GM10248 (cell line): ENCODE measurements around the gene DNAJC6.

ENCODE experiments used
- CTCF ChIA-PET: fragments of 300-600 bp; sonication (Branson Sonifier 250); formaldehyde crosslinking; extraction: SDS; loops from one replicate; lab custom pipeline; 2021; ENCODE audit warnings: antibody characterized with exemption; lab: Yijun Ruan, JAX
- POLR2A ChIA-PET: fragments of 350-650 bp; sonication (Branson Sonifier 250); formaldehyde crosslinking; extraction: SDS; loops from one replicate; lab custom pipeline; 2020; ENCODE audit warnings: antibody characterized with exemption; lab: Yijun Ruan, JAX
- DNase-seq: peaks from one replicate; pipeline ENCODE4 v3.0.0; 2012; ENCODE audit errors: extremely low spot score
- CTCF ChIP-seq: IDR thresholded peaks from 2 replicates; pipeline ENCODE4 v1.5.1; 2012; ENCODE audit warnings: mild to moderate bottlenecking, low read depth; ENCODE audit errors: extremely low read depth, missing control alignments, control extremely low read depth

Gene DNAJC6

GRCh38 chr1:65330021-65330420 lies 20.7 kb downstream of the DNAJC6 start:
- CTCF ChIA-PET: interaction anchor here (1.3 kb wide), 1 partner anchor 9 kb away, joined by 3 read pairs; no protein-coding TSS in a partner anchor
- DNase-seq: no peak
- TF ChIP-seq CTCF: no peak
- POLR2A ChIA-PET: no interaction called here

- no peak for DNase-seq
- ChIA-PET CTCF (interaction anchor here (1.3 to 1.7 kb wide), 3 partner anchors 8 to 15 kb away, joined by 3 to 6 read pairs (median 4); no protein-coding TSS in a partner anchor), POLR2A (no interaction called here)
- TF ChIP-seq CTCF: no peak
Measured at GRCh38 chr1:65330822-65331221, 21.5 kb downstream of the DNAJC6 start.

GRCh38 chr1:65332821-65333220 lies 23.5 kb downstream of the DNAJC6 start:
- ChIA-PET POLR2A (no interaction called here), CTCF (no interaction called here)
- DNase-seq: no peak
- no peak for TF ChIP-seq CTCF

GRCh38 chr1:65334081-65334480 lies 24.7 kb downstream of the DNAJC6 start:
- POLR2A ChIA-PET: no interaction called here
- CTCF ChIA-PET: no interaction called here
- DNase-seq: no peak
- TF ChIP-seq CTCF: no peak

GRCh38 chr1:65339866-65340468 lies 30.6 kb downstream of the DNAJC6 start:
- CTCF ChIA-PET: interaction anchor here (1.2 to 1.9 kb wide), 3 partner anchors 14 to 1202 kb away, joined by 3 to 5 read pairs (median 3); no protein-coding TSS in a partner anchor
- no peak for DNase-seq

GRCh38 chr1:65341381-65341780 lies 32.0 kb downstream of the DNAJC6 start:
- no peak for DNase-seq
- POLR2A ChIA-PET: no interaction called here
- TF ChIP-seq CTCF: no peak
- CTCF ChIA-PET: interaction anchor here (1.4 to 2.3 kb wide), 2 partner anchors 13 to 1204 kb away, joined by 3 to 10 read pairs; no protein-coding TSS in a partner anchor

More at GRCh38 chr1:65339866-65340468, 30.6 kb downstream of the DNAJC6 start:
- TF ChIP-seq CTCF: no peak
- POLR2A ChIA-PET: no interaction called here

GRCh38 chr1:65343286-65343685 lies 33.9 kb downstream of the DNAJC6 start:
- no peak for DNase-seq
- ChIA-PET POLR2A (no interaction called here), CTCF (interaction anchor here (2.3 kb wide), 1 partner anchor 12 kb away, joined by 10 read pairs; no protein-coding TSS in a partner anchor)
- TF ChIP-seq CTCF: no peak
